Spleen (tissue), 7 donors: ENCODE measurements around the gene CXXC1.

Experiments
- CTCF ChIP-seq, 11 experiments: fragments of 200-600 bp in 7 of 11; fragments of 450-650 bp in 4 of 11; sonication (generic) in 4 of 11; IDR thresholded peaks in 8 of 11; conservative IDR thresholded peaks in 3 of 11; 1 replicate in 7 of 11; 2 replicates in 4 of 11; pipeline versions ENCODE4 v1.4.0 to v1.8.0; 2016 to 2021; ENCODE audit warnings: antibody characterized with exemption in 11 of 11, inconsistent platforms in 4 of 11, mild to moderate bottlenecking in 1 of 11
- POLR2A ChIP-seq, 3 donors: fragments of 450-650 bp; IDR thresholded peaks; one replicate each; pipeline ENCODE4 v1.5.1; 2017; ENCODE audit warnings: antibody characterized with exemption in 3 of 3, mild to moderate bottlenecking in 1 of 3
- POLR2AphosphoS5 ChIP-seq, 3 donors: sonication (generic); formaldehyde crosslinking; IDR thresholded peaks; one replicate each; pipeline ENCODE4 v1.5.1; 2017; ENCODE audit warnings: antibody characterized with exemption in 3 of 3
- donor health status: DM: no; HTN: no; CAD: no; lungs with moderate emphysema.
- donor health status: DM: no; HTN: no; CAD: no.
- donor health status: DM: no; HTN: no; CAD: no.

GRCh38 chr18:50307400-50307737 is 19.9 kb upstream of the CXXC1 start:
- TF ChIP-seq CTCF (IDR thresholded peaks at IDR 0.05 in 8 of 11, conservative IDR thresholded peaks at IDR 0.05 in 3 of 11), result no peak
- TF ChIP-seq POLR2A (IDR thresholded peaks at IDR 0.05), result no peak
- TF ChIP-seq POLR2AphosphoS5 (IDR thresholded peaks at IDR 0.05), result no peak
